GM19035 (cell line): ENCODE measurements around the gene NECTIN4.
A peak's percentile ranks its signal among the peaks of the same experiment; 100 is the strongest.
"Not testable (repeated sequence)": the region's sequence is repeated elsewhere in the genome, so short reads cannot be mapped to it uniquely, and the experiment has no call there.

ENCODE experiments used
- ATAC-seq: cut with Tn5 transposase; IDR thresholded peaks from one replicate; pipeline ENCODE4 v1.9.1; 2021; ENCODE audit not compliant: unreplicated experiment

NECTIN4 gene

GRCh38 chr1:161082996-161083747, 6.2 kb downstream of the NECTIN4 start:
- ATAC-seq, result no peak

GRCh38 chr1:161082483-161082882, 6.9 kb downstream of the NECTIN4 start:
- no peak for ATAC-seq

- ATAC-seq, result no peak
Measured at GRCh38 chr1:161081519-161081918, 7.8 kb downstream of the NECTIN4 start.

GRCh38 chr1:161080441-161081405, 8.6 kb downstream of the NECTIN4 start:
- no peak for ATAC-seq

GRCh38 chr1:161079436-161080110, 9.8 kb downstream of the NECTIN4 start:
- no peak for ATAC-seq

- no peak for ATAC-seq
Measured at GRCh38 chr1:161077426-161077825, 11.9 kb downstream of the NECTIN4 start.

GRCh38 chr1:161076410-161076809, 12.9 kb downstream of the NECTIN4 start:
- ATAC-seq, result no peak

- no peak for ATAC-seq
Measured at GRCh38 chr1:161074676-161075368, 14.5 kb downstream of the NECTIN4 start.

- no peak for ATAC-seq
Measured at GRCh38 chr1:161073474-161074121, 15.8 kb downstream of the NECTIN4 start.

GRCh38 chr1:161072751-161073449, 16.5 kb downstream of the NECTIN4 start:
- ATAC-seq, result no peak

- no peak for ATAC-seq
Measured at GRCh38 chr1:161071886-161072371, 17.4 kb downstream of the NECTIN4 start.

- ATAC-seq, result no peak
Measured at GRCh38 chr1:161070761-161071160, 18.6 kb downstream of the NECTIN4 start.

- ATAC-seq, result peak; percentile 87
Measured at GRCh38 chr1:161069731-161070270, 19.6 kb downstream of the NECTIN4 start, which contains the start of gene ARHGAP30. Gene ARHGAP30, minus strand, starts transcription at chr1:161069891. Its CDS starts 267 bp downstream, at chr1:161069624.

- ATAC-seq, result no peak
Measured at GRCh38 chr1:161069241-161069640, 20.1 kb downstream of the NECTIN4 start.

GRCh38 chr1:161068306-161069234, 20.8 kb downstream of the NECTIN4 start:
- ATAC-seq, result peak; percentile 52

- ATAC-seq, result no peak
Measured at GRCh38 chr1:161066694-161067093, 22.7 kb downstream of the NECTIN4 start.

- not testable (repeated sequence) for ATAC-seq
Measured at GRCh38 chr1:161065681-161066080, 23.7 kb downstream of the NECTIN4 start.

- not testable (repeated sequence) for ATAC-seq
Measured at GRCh38 chr1:161063936-161064335, 25.4 kb downstream of the NECTIN4 start.
